ENCODE results near the gene UBIAD1. TPM values are rescaled to one million over a fixed set of nuclear protein-coding genes. Genes with fewer than 3 reads are reported as not detected.
"Not testable (repeated sequence)": the region's sequence is repeated elsewhere in the genome, so short reads cannot be mapped to it uniquely, and the experiment has no call there.

The UBIAD1 gene
- total RNA-seq, 1 donor from 2014 or later: 30.5 TPM

GRCh38 chr1:11285883-11286734 is 13.1 kb downstream of the UBIAD1 start:
- Mint-ChIP-seq H3K27me3 (ENCODE audit: insufficient read depth) (no peaks in the 10 kb centered on the region), H3K36me3 (ENCODE audit: low read depth) (peaks cover 50% of the 10 kb centered on the region), H3K9me3 (no peaks in the 10 kb centered on the region), H3K4me3 (no peak overlapping the region), H3K27ac (no peak overlapping the region), H3K4me1 (ENCODE audit: low read depth) (peaks cover 50% of the 10 kb centered on the region)
- intact Hi-C loops (cut with micrococcal nuclease): no loop called here
- no peak for DNase-seq (ENCODE audit: low spot score)

- Mint-ChIP-seq H3K9me3 (no peaks in the 10 kb centered on the region), H3K27ac (no peak overlapping the region), H3K36me3 (ENCODE audit: low read depth) (peaks cover 48% of the 10 kb centered on the region), H3K4me3 (no peak overlapping the region), H3K27me3 (ENCODE audit: insufficient read depth) (no peaks in the 10 kb centered on the region), H3K4me1 (ENCODE audit: low read depth) (peaks cover 50% of the 10 kb centered on the region)
- DNase-seq (ENCODE audit: low spot score): no peak
- intact Hi-C loops (cut with micrococcal nuclease): no loop called here
These were observed 13.9 kb downstream of the UBIAD1 start for GRCh38 chr1:11286735-11287410.

- no peak for DNase-seq (ENCODE audit: low spot score)
- no peaks in the 10 kb centered on the region for H3K27me3 Mint-ChIP-seq (ENCODE audit: insufficient read depth)
- no peaks in the 10 kb centered on the region for H3K9me3 Mint-ChIP-seq
- H3K36me3 Mint-ChIP-seq (ENCODE audit: low read depth): peaks cover 41% of the 10 kb centered on the region
- no peak overlapping the region for H3K4me3 Mint-ChIP-seq
- H3K27ac Mint-ChIP-seq: no peak overlapping the region
- intact Hi-C loops (cut with micrococcal nuclease): no loop called here
- H3K4me1 Mint-ChIP-seq (ENCODE audit: low read depth): peaks cover 44% of the 10 kb centered on the region
These were observed 16.1 kb downstream of the UBIAD1 start for GRCh38 chr1:11289064-11289463.

GRCh38 chr1:11291049-11291448 is 18.1 kb downstream of the UBIAD1 start:
- H3K4me3 Mint-ChIP-seq: no peak overlapping the region
- H3K36me3 Mint-ChIP-seq (ENCODE audit: low read depth): peaks cover 40% of the 10 kb centered on the region
- H3K27me3 Mint-ChIP-seq (ENCODE audit: insufficient read depth): no peaks in the 10 kb centered on the region
- no peak overlapping the region for H3K27ac Mint-ChIP-seq
- H3K9me3 Mint-ChIP-seq: no peaks in the 10 kb centered on the region
- H3K4me1 Mint-ChIP-seq (ENCODE audit: low read depth): peaks cover 41% of the 10 kb centered on the region
- intact Hi-C loops (cut with micrococcal nuclease): no loop called here
- DNase-seq (ENCODE audit: low spot score): no peak

- no peaks in the 10 kb centered on the region for H3K27me3 Mint-ChIP-seq (ENCODE audit: insufficient read depth)
- H3K27ac Mint-ChIP-seq: no peak overlapping the region
- no peak overlapping the region for H3K4me3 Mint-ChIP-seq
- intact Hi-C loops (cut with micrococcal nuclease): no loop called here
- H3K4me1 Mint-ChIP-seq (ENCODE audit: low read depth): peaks cover 52% of the 10 kb centered on the region
- H3K36me3 Mint-ChIP-seq (ENCODE audit: low read depth): peaks cover 36% of the 10 kb centered on the region
- DNase-seq (ENCODE audit: low spot score): no peak
- H3K9me3 Mint-ChIP-seq: no peaks in the 10 kb centered on the region
These were observed 20.9 kb downstream of the UBIAD1 start for GRCh38 chr1:11293856-11294255.

- Mint-ChIP-seq H3K4me3 (peak overlapping the region; percentile 13), H3K36me3 (ENCODE audit: low read depth) (peaks cover 32% of the 10 kb centered on the region), H3K9me3 (no peaks in the 10 kb centered on the region), H3K4me1 (ENCODE audit: low read depth) (peaks cover 52% of the 10 kb centered on the region), H3K27me3 (ENCODE audit: insufficient read depth) (no peaks in the 10 kb centered on the region), H3K27ac (peak overlapping the region; percentile 68)
- intact Hi-C loops (cut with micrococcal nuclease): no loop called here
- no peak for DNase-seq (ENCODE audit: low spot score)
These were observed 22.0 kb downstream of the UBIAD1 start for GRCh38 chr1:11294951-11295350.

- intact Hi-C loops (cut with micrococcal nuclease): no loop called here
- DNase-seq (ENCODE audit: low spot score): no peak
- Mint-ChIP-seq H3K27me3 (ENCODE audit: insufficient read depth) (no peaks in the 10 kb centered on the region), H3K4me3 (no peak overlapping the region), H3K9me3 (no peaks in the 10 kb centered on the region), H3K36me3 (ENCODE audit: low read depth) (peaks cover 28% of the 10 kb centered on the region), H3K4me1 (ENCODE audit: low read depth) (peaks cover 50% of the 10 kb centered on the region), H3K27ac (no peak overlapping the region)
These were observed 22.9 kb downstream of the UBIAD1 start for GRCh38 chr1:11295905-11296304.

GRCh38 chr1:11297774-11298173 is 24.8 kb downstream of the UBIAD1 start:
- Mint-ChIP-seq H3K4me1 (ENCODE audit: low read depth) (peaks cover 31% of the 10 kb centered on the region), H3K36me3 (ENCODE audit: low read depth) (peaks cover 19% of the 10 kb centered on the region)
- H3K27ac Mint-ChIP-seq; H3K9me3 Mint-ChIP-seq; intact Hi-C loops (cut with micrococcal nuclease); H3K27me3 Mint-ChIP-seq (ENCODE audit: insufficient read depth); H3K4me3 Mint-ChIP-seq; DNase-seq (ENCODE audit: low spot score): not testable (repeated sequence)

GRCh38 chr1:11298390-11299224 is 25.6 kb downstream of the UBIAD1 start:
- no peak overlapping the region for H3K27ac Mint-ChIP-seq
- no peak for DNase-seq (ENCODE audit: low spot score)
- peaks cover 30% of the 10 kb centered on the region for H3K4me1 Mint-ChIP-seq (ENCODE audit: low read depth)
- no peaks in the 10 kb centered on the region for H3K27me3 Mint-ChIP-seq (ENCODE audit: insufficient read depth)
- peaks cover 16% of the 10 kb centered on the region for H3K36me3 Mint-ChIP-seq (ENCODE audit: low read depth)
- H3K9me3 Mint-ChIP-seq: no peaks in the 10 kb centered on the region
- H3K4me3 Mint-ChIP-seq: no peak overlapping the region
- intact Hi-C loops (cut with micrococcal nuclease): no loop called here

- Mint-ChIP-seq H3K36me3 (ENCODE audit: low read depth) (peaks cover 16% of the 10 kb centered on the region), H3K27ac (no peak overlapping the region), H3K27me3 (ENCODE audit: insufficient read depth) (no peaks in the 10 kb centered on the region), H3K4me1 (ENCODE audit: low read depth) (peaks cover 30% of the 10 kb centered on the region), H3K4me3 (no peak overlapping the region), H3K9me3 (no peaks in the 10 kb centered on the region)
- intact Hi-C loops (cut with micrococcal nuclease): no loop called here
- DNase-seq (ENCODE audit: low spot score): no peak
These were observed 26.2 kb downstream of the UBIAD1 start for GRCh38 chr1:11299225-11299574.

- intact Hi-C loops (cut with micrococcal nuclease): no loop called here
- H3K9me3 Mint-ChIP-seq: no peaks in the 10 kb centered on the region
- H3K27me3 Mint-ChIP-seq (ENCODE audit: insufficient read depth): no peaks in the 10 kb centered on the region
- no peak overlapping the region for H3K4me3 Mint-ChIP-seq
- peaks cover 10% of the 10 kb centered on the region for H3K4me1 Mint-ChIP-seq (ENCODE audit: low read depth)
- no peak for DNase-seq (ENCODE audit: low spot score)
- no peak overlapping the region for H3K27ac Mint-ChIP-seq
- peaks cover 5% of the 10 kb centered on the region for H3K36me3 Mint-ChIP-seq (ENCODE audit: low read depth)
These were observed 28.6 kb downstream of the UBIAD1 start for GRCh38 chr1:11301601-11302000.

GRCh38 chr1:11302366-11302765 is 29.4 kb downstream of the UBIAD1 start:
- intact Hi-C loops (cut with micrococcal nuclease): no loop called here
- Mint-ChIP-seq H3K4me3 (no peak overlapping the region), H3K9me3 (no peaks in the 10 kb centered on the region), H3K27ac (no peak overlapping the region), H3K36me3 (ENCODE audit: low read depth) (no peaks in the 10 kb centered on the region), H3K27me3 (ENCODE audit: insufficient read depth) (no peaks in the 10 kb centered on the region), H3K4me1 (ENCODE audit: low read depth) (peaks cover 3% of the 10 kb centered on the region)
- DNase-seq (ENCODE audit: low spot score): no peak

- not testable (repeated sequence) for H3K27me3 Mint-ChIP-seq (ENCODE audit: insufficient read depth); H3K27ac Mint-ChIP-seq
These were observed 32.5 kb downstream of the UBIAD1 start for GRCh38 chr1:11305516-11305915.

More at GRCh38 chr1:11305516-11305915, 32.5 kb downstream of the UBIAD1 start:
- DNase-seq (ENCODE audit: low spot score); H3K4me1 Mint-ChIP-seq (ENCODE audit: low read depth); H3K9me3 Mint-ChIP-seq; H3K36me3 Mint-ChIP-seq (ENCODE audit: low read depth); intact Hi-C loops (cut with micrococcal nuclease); H3K4me3 Mint-ChIP-seq: not testable (repeated sequence)
